Transverse colon (tissue), 4 donors: ENCODE data around the gene FUZ. TPM values are rescaled to one million over a fixed set of nuclear protein-coding genes. Genes with fewer than 3 reads are reported as not detected.

Source experiments
- DNase-seq: peaks from one replicate; pipeline ENCODE4 v3.0.0-alpha.2; 2019
- H3K27ac ChIP-seq, 4 donors: fragments of 200-600 bp; sonication (generic); 2 replicates each; pipeline ENCODE4 v1.5.1; 2016 to 2018; ENCODE audit warnings: inconsistent platforms in 4 of 4
- H3K27me3 ChIP-seq: fragments of 200-600 bp; sonication (generic); 2 replicates; pipeline ENCODE4 v1.5.1; 2017; ENCODE audit warnings: inconsistent platforms
- H3K36me3 ChIP-seq, 4 donors: fragments of 200-600 bp; sonication (generic); 2 replicates each; pipeline ENCODE4 v1.5.1; 2017 to 2019; ENCODE audit warnings: inconsistent platforms in 4 of 4
- H3K4me1 ChIP-seq, 4 donors: fragments of 200-600 bp; sonication (generic); 2 replicates each; pipeline ENCODE4 v1.5.1; 2017 to 2020; ENCODE audit warnings: inconsistent platforms in 4 of 4
- H3K4me3 ChIP-seq, 4 donors: fragments of 200-600 bp; sonication (generic); 1 replicate in 1 of 4; 2 replicates in 3 of 4; pipeline versions ENCODE4 v1.5.1 to v1.6.1; 2017 to 2019; ENCODE audit warnings: inconsistent platforms in 4 of 4
- H3K9me3 ChIP-seq, 2 donors: fragments of 200-600 bp; sonication (generic); 2 replicates each; pipeline ENCODE4 v1.5.1; 2017 to 2019; ENCODE audit warnings: inconsistent platforms in 2 of 2
- CTCF ChIP-seq, 5 experiments: fragments of 200-600 bp in 3 of 5; fragments of 450-650 bp in 2 of 5; sonication (generic) in 3 of 5; IDR thresholded peaks; 1 replicate in 2 of 5; 2 replicates in 3 of 5; pipeline ENCODE4 v1.5.1; 2016 to 2017; ENCODE audit warnings: antibody characterized with exemption in 5 of 5, inconsistent platforms in 3 of 5, mild to moderate bottlenecking in 2 of 5, moderate library complexity in 1 of 5
- EP300 ChIP-seq: sonication (generic); formaldehyde crosslinking; IDR thresholded peaks from one replicate; pipeline ENCODE4 v1.6.1; 2017; ENCODE audit warnings: antibody characterized with exemption, low read depth
- POLR2A ChIP-seq: fragments of 450-650 bp; IDR thresholded peaks from one replicate; pipeline ENCODE4 v1.6.1; 2016; ENCODE audit warnings: antibody characterized with exemption, mild to moderate bottlenecking, moderate library complexity
- POLR2AphosphoS5 ChIP-seq, 3 donors: sonication (generic); formaldehyde crosslinking; IDR thresholded peaks; one replicate each; pipeline ENCODE4 v1.6.1; 2016; ENCODE audit warnings: antibody characterized with exemption in 3 of 3
- WGBS, 2 donors: methylation state at CpG; one replicate each; pipeline ENCODE4 v1.1.5; 2018; ENCODE audit warnings: low coverage in 1 of 2; 5-methylcytosine and 5-hydroxymethylcytosine counted together
- in situ Hi-C, 4 donors: fragments of 200-750 bp; cut with MboI; loops; one replicate each; pipeline versions ENCODE4 v1.15.0 to v1.15.1; 2017; ENCODE audit warnings: low sequenced_read_pairs in 3 of 4, low pct_ligation_motif_present in 1 of 4, low pct_unique_long_range_greater_than_20kb in 1 of 4
- intact Hi-C: fragments of 100-400 bp; cut with DNase I; formaldehyde crosslinking; loops from one replicate; pipeline ENCODE4 v1.15.1; 2023; ENCODE audit warnings: low total_unique reads
- total RNA-seq, 4 donors: library from RNA; depleted of rRNA; stranded (reverse); fragments of >200 nt; gene quantifications; one replicate each; pipeline ENCODE4 v1.1.0, GENCODE V29; 2016

The FUZ gene
- total RNA-seq, 4 donors from 2014 or later: 10.2 to 20.1 (median 13.1) TPM

- H3K4me1 ChIP-seq: peaks cover 13 to 35% (median 18%) of the 10 kb centered on the region in 4 donors
Measured at GRCh38 chr19:49816590-49816989, 3.5 kb upstream of the FUZ start.

GRCh38 chr19:49814010-49814409 is 918 bp upstream of the FUZ start:
- Histone ChIP-seq H3K27me3 (no peaks in the 10 kb centered on the region), H3K4me1 (peaks cover 7 to 32% (median 20%) of the 10 kb centered on the region in 4 donors), H3K4me3 (peak overlapping the region in 3 of 4 donors; percentile 51 to 72 (median 70)), H3K36me3 (no peaks in the 10 kb centered on the region), H3K27ac (peak overlapping the region; percentile 82 to 89 (median 88)), H3K9me3 (no peaks in the 10 kb centered on the region)
- 86% methylated on average over 1 of the region's 1 CpG; no CpG with 5 or more reads in 1 of the 2 donors for WGBS, 2 donors
- intact Hi-C loops (no loop called here), in situ Hi-C loops (loop anchor here in 1 of 4 donors (10.0 kb wide), 1 partner anchor 51 kb away; the partner anchor contains the start of gene PNKP)
- TF ChIP-seq CTCF (IDR thresholded peaks at IDR 0.05) (no peak), EP300 (no peak), POLR2AphosphoS5 (IDR thresholded peaks at IDR 0.05) (no peak), POLR2A (no peak)
- DNase-seq: no peak

More at GRCh38 chr19:49816590-49816989, 3.5 kb upstream of the FUZ start:
- TF ChIP-seq POLR2AphosphoS5 (IDR thresholded peaks at IDR 0.05) (no peak), POLR2A (no peak), CTCF (IDR thresholded peaks at IDR 0.05) (no peak), EP300 (no peak)
- no peaks in the 10 kb centered on the region for H3K9me3 ChIP-seq
- 68 to 74% methylated on average over 11 to 14 of the region's 14 CpGs for WGBS, 2 donors
- no peaks in the 10 kb centered on the region for H3K36me3 ChIP-seq
- H3K27ac ChIP-seq: peak overlapping the region; percentile 85 to 97 (median 93)
- in situ Hi-C loops (loop anchor here in 1 of 4 donors (10.0 kb wide), 1 partner anchor 48 kb away; the partner anchor contains the start of gene PNKP), intact Hi-C loops (loop anchor here (5.0 kb wide), 1 partner anchor 36 kb away; the partner anchor contains the start of gene PTOV1)
- DNase-seq: no peak
- no peak overlapping the region for H3K4me3 ChIP-seq
- no peaks in the 10 kb centered on the region for H3K27me3 ChIP-seq

- intact Hi-C loops: no loop called here
Measured at GRCh38 chr19:49812452-49812996, 568 bp downstream of the FUZ start.

More at GRCh38 chr19:49812452-49812996, 568 bp downstream of the FUZ start:
- TF ChIP-seq CTCF (IDR thresholded peaks at IDR 0.05) (no peak), POLR2A (no peak), EP300 (no peak), POLR2AphosphoS5 (IDR thresholded peaks at IDR 0.05) (no peak)
- DNase-seq: no peak
- Histone ChIP-seq H3K27me3 (no peaks in the 10 kb centered on the region), H3K36me3 (no peaks in the 10 kb centered on the region), H3K4me1 (peaks cover 9 to 32% (median 19%) of the 10 kb centered on the region in 4 donors), H3K4me3 (peak overlapping the region; percentile 51 to 72 (median 61)), H3K9me3 (no peaks in the 10 kb centered on the region), H3K27ac (peak overlapping the region; percentile 82 to 89 (median 88))
- in situ Hi-C loops: loop anchor here in 1 of 4 donors (10.0 kb wide), 1 partner anchor 52 kb away; the partner anchor contains the start of gene PNKP
- 54% methylated on average over 11 of the region's 11 CpGs; no CpG with 5 or more reads in 1 of the 2 donors for WGBS, 2 donors
